Vagina (tissue), 2 donors: ENCODE results near the gene ZNF630.

Source experiments
- POLR2A ChIP-seq, 2 donors: fragments of 450-650 bp; IDR thresholded peaks; one replicate each; pipeline ENCODE4 v1.6.1; 2017; ENCODE audit warnings: antibody characterized with exemption in 2 of 2, mild to moderate bottlenecking in 2 of 2, moderate library complexity in 2 of 2
- POLR2AphosphoS5 ChIP-seq, 2 donors: sonication (generic); formaldehyde crosslinking; IDR thresholded peaks; one replicate each; pipeline ENCODE4 v1.9.0; 2017; ENCODE audit warnings: antibody characterized with exemption in 2 of 2, mild to moderate bottlenecking in 2 of 2, low read depth in 1 of 2; ENCODE audit not compliant: insufficient read depth in 1 of 2

- no peak for TF ChIP-seq POLR2AphosphoS5 (IDR thresholded peaks at IDR 0.05; ENCODE audit: insufficient read depth in 1 of 2, low read depth in 1 of 2)
- TF ChIP-seq POLR2A (IDR thresholded peaks at IDR 0.05) = no peak
Measured at GRCh38 chrX:48058621-48059295, 12.7 kb downstream of the ZNF630 start.
